ENCODE results near the gene TMEM108. TPM values are rescaled to one million over a fixed set of nuclear protein-coding genes. Genes with fewer than 3 reads are reported as not detected.

The TMEM108 gene
- total RNA-seq, 1 donor from 2014 or later, result 1.5 TPM

DNA sequence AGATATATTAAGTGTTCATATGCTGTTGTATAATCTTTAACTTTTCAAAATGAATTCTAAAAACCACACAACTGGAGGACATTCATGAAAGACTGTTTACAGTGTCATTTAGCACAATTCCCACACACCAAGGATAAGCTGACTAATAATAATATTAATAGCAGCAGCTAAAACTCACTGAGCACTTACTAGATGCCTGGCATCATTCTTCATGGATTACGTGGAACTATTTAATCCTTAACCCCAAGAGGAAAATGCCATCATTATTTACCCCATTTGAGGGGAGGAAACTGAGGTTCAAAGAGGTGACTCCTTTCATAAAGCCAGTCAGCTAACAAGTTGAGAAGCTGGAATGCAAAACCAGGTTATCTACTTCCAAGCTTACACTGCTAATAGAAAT lies 77.0 kb downstream of the TMEM108 start:
- DNase-seq (ENCODE audit: low spot score), result no peak

DNA sequence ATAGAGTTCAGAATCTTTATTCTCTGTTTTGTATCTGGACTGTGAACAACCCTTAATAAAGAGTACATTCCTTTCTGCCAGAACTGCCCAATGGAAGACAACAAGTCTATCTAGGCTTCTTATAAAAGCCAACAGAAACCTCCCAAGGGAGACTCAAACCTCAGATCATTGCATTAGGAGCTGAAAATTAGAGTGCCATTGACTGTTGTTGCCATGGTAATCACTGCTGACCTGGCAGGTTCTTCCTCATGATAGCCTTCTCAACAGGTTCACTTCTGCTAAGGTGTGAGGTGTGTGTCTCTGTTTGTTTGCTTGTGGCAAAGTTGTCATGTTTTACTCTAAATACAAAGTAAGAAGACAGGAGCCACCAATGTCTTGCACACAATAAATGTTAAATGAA lies 79.2 kb downstream of the TMEM108 start:
- no peak for DNase-seq (ENCODE audit: low spot score)

DNA sequence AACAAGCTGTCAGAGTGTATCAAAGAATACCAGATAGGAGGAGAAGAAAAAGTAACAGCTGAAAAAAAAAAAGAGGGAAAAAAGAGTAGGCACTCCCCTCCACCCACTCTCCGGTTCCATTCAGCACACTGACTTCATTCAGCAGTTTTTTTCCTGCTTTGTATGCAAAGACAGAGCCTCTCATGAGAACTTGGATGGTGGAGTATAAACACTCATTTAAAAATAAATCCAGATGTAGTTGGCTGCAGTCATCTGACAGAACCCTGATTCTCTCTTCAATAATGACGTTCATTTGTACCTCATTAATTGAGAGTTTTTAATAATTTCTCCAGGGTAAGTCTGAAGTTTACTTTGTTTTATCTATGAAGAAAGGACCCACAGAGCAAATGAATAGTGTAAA lies 81.0 kb downstream of the TMEM108 start:
- no peak for DNase-seq (ENCODE audit: low spot score)

DNA sequence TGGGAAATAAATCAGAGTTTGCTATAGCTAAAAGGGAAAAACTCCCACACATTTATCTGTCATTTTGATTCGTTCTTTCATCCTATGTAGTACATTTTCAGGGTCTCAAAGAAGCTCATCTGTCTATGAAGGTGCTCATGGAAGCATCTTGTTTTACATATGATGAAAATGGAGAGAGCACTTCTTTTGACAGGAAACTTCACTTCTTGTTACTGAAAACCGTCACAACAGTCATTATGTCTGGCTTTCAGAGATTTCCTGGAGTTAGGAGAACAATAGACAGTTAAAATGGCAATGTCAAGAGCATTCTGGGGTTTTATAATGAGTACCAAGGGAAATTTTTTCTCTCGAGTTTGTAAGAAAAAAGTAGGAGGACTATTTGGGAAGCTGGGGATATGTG lies 83.3 kb downstream of the TMEM108 start:
- no peak for DNase-seq (ENCODE audit: low spot score)

DNA sequence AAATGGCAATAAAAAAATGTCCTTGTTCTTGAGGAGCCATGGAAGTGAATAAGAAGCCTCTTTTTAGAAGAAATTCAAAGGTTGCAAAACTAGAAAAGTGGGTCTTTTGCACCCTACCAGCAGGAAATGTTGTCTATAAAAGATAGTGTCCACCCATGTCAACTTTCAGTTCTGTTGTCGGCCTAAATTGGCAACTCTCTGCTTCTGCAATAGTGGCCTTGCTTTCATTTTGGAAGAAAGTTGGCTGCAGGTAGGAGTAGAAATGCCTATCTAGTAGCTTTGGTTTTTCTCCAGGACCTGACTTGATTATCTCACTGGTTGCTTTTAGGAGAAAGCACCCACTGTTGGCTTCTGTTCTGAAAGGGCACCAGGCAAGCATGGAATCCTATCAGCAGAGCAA lies 85.4 kb downstream of the TMEM108 start:
- DNase-seq (ENCODE audit: low spot score), result no peak

DNA sequence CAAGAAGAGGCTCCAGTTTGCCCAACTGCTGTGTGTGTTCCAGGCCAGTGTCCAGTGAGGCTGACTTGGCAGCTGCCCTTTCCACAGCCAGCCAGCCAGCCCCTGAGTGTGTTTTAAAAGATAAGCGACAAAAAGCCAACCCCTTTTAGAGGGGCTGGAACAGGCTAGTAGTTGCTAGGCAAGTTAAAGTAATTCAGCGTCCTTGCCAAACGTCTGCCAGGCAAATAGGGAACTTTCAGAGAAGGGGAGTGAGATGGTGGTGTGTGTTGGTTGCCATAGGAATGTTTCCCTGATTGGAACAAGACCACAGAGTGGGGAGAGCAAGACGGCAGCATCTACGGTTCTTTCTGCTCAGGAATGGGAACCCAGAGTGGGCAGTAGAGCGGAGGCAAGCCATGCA lies 86.3 kb downstream of the TMEM108 start:
- no peak for DNase-seq (ENCODE audit: low spot score)

DNA sequence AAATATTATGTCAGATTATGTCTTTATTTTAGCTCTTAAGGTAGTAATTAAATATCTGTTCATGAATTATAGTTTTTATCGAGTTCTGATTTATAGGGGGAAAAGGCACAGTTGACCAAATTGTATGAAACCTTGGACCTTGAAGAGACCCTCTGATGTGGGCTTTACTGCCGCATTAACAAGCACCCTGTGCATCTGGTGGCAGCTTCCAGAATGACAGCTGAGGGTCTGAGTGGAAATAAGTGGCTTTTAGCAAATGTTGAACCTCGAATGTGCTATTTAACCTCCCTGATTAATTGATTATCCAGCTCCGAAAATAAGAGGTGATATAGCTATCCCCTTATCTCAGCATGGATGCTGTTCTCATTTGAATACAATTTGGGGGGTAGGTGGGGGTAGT lies 87.0 kb downstream of the TMEM108 start:
- no peak for DNase-seq (ENCODE audit: low spot score)

DNA sequence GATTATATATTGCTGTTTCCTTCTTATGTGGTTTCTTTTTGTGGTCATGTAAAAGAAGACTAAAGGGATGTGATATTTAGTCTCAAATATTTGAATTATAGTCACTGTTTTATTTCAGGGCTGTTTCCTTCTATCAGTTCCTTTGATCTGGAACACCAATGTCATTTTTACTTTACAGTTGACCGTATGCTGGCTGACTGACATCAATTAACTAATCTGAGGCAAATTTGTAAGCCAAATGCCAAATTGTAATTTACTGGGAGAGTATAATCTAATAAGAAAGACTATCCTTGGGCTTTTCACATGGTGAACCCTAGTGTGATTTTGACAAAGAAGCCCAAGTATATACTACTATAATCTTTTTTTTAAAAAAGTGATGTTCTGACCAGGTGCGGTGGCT lies 87.6 kb downstream of the TMEM108 start:
- no peak for DNase-seq (ENCODE audit: low spot score)

DNA sequence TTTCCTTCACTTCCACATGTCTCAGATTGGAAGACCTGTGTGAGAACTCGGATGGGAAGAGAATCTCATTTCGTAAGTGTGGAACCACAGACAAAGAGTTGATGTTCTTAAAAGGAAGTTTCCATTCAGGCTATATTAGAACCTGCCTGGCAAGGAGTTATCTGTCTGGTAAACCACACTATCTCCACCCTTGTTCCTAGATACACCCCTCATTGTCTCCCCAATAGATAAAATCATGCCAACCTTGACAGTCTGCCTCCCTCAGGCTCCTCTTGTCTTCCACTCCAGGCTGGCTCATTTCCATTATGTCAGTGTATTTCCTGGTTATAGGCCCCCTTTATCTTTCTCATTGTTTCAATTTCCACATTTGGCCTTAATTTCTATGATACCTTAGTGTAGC lies 89.2 kb downstream of the TMEM108 start:
- DNase-seq (ENCODE audit: low spot score), result no peak

DNA sequence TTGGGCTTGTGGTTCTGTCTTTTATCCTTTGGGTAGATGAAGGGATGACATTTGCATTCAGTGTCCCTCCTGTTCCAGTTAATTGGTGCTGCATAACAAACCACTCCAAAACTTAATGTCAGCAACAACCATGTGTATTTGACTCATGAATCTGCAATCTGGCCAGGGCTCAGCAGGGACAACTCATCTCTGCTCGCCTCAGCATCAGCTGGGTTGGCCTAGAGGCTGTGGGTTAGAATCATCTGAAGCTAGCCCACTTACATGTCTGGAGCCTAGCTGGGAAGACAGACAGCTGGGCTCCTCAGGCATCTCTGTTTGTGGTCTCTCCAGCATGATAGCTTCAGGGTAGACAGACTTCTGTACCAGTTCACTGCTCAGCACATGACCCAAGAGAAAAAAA lies 92.0 kb downstream of the TMEM108 start:
- DNase-seq (ENCODE audit: low spot score), result no peak

DNA sequence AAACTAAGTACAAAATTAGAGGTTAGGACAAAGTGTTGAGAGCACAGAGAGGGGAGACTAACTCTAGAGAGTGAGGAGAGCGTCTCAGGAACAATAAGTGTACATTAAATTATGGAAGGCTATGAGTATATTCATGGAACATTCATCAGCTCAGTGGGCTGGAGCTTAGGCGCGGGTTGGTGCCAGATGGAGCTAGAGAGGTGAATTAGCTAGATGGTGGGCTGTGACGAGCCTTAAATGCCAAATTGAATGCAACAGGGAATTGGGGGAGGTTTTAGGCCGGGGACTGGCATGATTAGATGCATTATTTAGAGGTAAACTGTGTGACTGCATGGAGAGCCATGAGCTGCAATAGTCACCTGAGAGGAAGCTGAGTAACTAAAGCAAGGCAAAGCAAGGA lies 97.1 kb downstream of the TMEM108 start:
- no peak for DNase-seq (ENCODE audit: low spot score)

DNA sequence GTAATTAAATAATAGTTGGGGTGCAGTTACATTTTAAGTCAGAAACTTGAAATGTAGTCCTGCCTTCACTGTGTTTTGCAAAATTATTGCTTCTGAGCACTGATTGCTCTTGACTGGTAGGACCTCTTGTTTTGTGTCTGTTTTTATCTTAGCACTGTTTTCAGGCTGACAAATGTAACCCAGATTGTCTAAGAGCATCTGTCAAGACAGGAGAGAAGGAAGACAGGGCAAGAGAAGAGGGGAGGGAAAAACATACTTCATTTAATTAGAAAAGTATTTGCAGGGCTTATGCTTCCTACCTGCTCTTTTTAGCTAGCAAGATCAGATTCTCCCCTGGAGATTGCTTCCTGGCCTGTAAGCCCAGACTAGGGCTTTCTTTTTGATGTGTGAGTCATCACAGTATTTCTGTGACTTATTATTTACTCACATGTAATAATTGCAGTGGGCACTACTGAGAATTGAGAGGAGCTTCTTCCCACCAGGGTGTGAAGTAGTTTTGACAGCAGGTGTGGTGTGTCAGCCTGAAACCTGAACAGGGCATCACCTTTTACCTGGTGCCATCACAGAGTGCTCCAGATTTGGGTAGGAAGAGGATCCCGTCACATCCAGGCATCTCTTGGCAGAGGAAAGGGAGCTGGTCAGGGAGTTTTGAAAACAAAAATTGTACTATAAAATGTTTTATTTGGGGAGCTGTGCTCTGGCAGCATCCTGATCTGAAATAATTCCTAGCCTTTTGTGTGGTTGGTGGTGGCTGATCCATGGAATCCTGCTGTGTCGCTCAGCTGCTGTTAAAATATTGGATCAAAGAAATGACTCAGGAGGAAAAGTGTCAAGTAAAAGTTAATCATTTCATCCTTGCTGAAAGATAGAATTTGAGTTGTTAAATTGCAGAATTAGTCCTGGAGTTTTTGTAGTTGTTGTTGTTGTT lies 98.2 kb downstream of the TMEM108 start:
- no peak for DNase-seq (ENCODE audit: low spot score)

DNA sequence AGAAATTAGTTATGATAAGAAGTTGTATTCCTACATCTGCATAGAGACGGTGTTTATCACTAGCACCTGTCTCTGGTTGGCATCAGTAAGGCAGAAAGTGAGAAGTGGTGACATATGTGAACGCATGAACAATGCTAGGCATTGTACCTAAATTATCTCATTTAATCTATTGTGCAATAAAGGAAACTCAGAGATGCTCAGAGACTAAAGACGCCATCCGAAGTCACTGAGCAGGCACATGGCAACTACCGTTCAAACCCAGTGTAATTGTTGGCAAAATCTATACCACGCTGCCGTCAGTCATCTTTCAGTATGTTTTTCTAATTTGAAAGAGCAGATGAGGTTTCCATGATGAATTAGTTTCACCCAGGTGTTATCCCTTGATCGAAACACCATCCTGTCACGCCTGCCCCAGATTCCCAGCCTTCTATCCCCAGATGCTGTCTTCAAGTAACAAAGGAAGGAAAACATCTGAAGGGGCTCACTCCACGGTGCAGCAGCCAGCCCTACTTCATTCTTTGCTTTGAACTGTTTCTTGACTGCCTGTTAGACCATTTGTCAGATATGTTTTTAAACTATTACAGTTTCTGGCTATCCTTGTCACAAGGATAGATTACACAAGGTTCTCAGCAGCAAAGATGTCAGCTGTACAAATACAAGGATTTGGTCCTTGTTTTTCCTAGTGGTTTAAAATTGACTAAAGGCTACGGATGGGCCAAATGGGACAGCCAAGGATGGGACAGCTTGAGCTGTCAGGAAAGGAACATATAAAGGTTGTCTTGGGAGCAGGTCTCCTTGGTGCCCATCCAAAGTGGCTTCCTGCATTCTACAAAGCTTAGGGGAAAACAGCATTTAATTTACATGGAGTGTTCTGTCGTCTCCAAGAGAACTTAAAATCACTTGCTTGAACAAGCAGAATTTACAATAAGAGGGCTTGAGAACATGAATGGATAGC lies 99.1 kb downstream of the TMEM108 start:
- no peak for DNase-seq (ENCODE audit: low spot score)

DNA sequence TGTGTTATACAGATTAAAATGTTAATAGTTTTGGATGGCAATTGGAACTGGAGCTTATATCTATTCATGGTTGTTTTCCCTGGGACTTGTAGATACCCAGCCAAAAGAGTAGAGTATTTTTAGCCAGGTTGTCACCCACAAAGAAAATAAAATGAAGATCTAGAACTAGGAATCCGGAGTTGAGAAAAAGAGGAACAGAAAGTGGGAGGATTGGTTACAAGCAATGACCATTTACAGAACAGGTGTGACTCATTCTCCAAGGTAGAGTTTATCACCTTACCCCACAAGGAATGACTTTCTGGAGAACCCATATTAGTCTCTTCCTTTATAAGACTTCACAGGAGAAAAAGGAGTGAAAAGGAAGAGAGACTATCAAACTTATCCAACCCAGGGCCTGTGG lies 99.8 kb downstream of the TMEM108 start:
- no peak for DNase-seq (ENCODE audit: low spot score)

DNA sequence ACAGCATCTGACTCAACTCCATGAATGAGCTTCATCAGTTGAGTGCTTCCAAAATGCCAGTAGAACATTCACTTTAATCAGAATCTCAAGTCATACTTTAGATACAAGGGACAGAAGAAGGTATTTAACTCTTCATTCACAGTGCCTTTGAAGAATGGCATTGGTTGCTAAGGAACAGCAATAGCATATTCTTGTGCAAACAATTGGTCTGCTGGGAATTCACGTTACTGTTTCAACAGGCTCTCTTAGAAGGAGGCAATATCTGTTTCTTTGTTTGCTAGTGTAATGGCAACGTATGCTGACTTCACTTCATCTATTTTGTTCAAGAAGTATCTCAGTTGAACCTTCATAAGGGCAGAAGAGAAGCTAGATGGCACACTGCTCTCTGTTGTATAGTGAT lies 113.9 kb downstream of the TMEM108 start:
- DNase-seq (ENCODE audit: low spot score), result no peak

DNA sequence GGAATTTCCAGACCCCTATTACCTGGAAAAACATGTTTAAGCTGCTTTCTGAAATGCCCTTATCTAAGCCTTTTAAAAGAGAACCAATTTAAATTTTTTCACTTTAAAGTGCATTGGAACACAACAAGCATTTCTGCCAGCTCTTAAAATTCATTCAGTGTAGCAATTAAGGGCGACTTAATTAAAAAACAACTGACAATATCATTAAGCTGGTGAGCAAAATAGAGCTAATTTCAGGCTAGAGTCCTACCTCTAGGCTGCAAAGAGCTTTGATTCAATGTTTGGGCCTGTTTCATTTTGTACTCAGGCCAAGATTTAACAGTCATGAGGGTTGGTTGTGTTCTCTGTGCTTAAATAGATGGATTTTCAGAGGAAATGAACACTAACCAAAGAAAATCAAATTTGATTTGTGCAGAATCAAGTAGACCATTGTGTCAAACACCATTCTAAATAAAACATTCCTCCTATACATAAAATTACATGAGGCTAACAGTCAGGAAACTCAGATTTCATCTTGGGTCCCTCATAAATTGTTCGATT lies 114.6 kb downstream of the TMEM108 start:
- no peak for DNase-seq (ENCODE audit: low spot score)

DNA sequence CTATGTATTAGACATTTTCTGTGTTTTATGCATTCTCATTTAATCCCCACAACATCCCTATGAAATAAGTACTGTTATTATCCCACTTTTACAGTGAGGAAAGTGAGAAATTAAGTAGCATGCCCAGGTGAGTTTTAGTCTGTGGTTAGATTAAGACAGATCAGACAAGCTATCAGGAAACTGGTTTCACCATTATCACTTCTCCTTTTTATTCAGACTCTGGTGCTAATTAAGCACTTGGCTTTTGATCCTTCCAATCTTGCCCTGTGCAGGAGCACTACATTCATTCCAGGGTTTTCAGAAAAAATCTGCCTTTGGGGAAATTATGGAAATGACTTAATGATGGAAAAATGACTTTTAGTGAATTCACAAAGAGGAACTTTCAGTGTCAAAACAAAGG lies 115.2 kb downstream of the TMEM108 start:
- DNase-seq (ENCODE audit: low spot score), result no peak

DNA sequence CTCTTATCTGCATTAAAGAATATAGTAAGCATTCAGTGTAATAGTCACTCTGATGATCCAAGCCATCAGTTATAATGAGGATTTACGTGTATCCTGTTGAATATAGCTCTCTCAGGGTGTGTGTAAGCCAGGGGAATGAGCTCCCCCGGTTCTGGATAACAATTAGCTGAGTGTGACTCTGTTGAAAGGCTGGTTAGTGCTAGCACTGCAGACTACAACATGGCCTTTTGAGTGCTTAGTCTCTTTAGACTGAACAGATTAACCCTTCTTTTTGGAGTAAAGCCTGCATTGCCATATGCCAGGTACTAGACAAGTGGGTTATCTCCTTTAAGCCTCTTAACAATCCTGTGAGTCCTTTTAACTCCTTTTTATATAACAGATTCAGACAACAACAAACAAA lies 119.5 kb downstream of the TMEM108 start:
- no peak for DNase-seq (ENCODE audit: low spot score)

DNA sequence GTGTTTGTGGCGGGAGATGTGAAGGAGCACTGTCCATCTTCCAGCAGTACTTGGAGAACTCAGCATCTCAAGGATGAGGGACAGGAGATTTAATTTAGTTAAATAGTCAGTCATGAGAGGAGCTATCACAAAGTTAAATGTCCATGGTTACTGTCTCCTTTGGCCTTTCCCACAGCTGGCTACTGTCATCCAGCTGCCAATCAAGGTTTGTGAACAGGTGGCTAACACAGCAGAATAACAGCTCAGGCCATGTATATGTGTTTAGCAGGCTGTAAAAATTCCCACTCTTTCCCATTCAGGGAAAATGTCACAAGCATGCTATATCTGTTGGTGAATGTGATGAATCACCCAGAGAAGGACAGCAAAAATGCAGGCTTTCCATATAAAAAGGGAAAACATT lies 120.5 kb downstream of the TMEM108 start:
- DNase-seq (ENCODE audit: low spot score), result no peak

DNA sequence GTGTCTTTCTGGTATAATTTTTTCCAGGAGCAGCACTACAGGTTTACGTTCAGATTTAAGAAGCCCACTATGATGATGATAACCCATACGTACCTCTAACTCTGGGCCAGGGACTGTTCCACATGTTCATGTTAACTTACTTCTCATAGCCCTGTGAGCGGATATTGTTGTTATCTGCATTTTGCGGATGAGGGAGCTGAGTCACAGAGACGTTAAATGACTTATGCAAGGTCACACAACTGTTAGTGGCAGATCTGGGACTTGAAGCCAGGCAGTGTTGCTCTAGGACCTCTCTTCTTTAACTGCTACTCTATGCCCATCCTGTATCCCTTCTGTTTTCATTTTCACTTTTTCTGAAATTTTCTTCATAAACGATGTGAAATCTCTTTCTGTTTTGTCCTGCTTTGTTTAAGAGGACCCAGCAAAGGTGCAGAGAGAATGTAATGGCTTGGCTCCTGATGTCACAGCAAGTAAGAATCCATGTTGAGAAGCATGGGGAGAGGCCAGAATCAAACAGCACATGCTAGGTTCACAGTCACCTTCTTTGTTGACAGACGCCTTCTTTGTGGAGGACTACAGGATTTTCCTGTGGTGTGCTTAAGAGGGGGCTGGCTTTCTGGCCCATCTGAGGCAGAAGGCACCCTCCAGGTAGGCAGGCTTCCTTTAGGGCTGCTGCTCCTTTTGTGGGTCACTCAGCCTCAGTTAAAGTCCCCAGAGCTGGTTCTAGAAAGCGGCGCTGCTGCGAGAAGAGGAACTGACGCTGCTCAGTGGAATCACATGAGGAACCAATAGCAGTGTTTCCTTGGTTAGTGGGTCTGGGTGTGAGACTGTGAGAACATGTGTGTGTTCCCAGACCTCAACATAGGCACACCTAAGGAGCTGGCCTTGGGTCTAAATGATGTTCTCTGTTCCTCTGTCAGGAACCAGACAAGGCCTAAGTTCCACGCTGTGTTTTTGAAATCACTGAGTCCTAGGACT lies 121.6 kb downstream of the TMEM108 start:
- DNase-seq (ENCODE audit: low spot score), result no peak

DNA sequence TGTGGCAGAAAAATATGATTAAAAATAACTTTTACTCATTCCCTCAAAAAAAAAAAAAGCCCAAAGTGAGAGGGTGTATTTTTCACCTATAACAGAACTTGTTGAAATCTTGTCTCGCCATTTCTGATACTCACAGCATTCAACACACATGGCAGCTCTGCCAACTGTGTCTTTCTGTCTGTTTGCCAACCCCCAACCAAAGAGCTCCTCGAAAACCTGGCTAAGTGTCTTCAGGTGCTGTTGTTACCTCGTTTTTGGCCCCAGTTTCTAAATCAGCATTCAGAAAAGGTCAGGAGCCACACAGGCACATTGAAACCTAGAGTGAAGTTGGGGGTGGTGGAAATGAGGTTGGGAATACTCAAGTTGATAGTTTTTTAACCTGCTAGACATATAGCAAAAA lies 123.5 kb downstream of the TMEM108 start:
- no peak for DNase-seq (ENCODE audit: low spot score)
